ENCODE results near the gene ADH1A.

ADH1A gene

GRCh38 chr4:99290848-99291786 lies at the start of gene ADH1A:
Gene ADH1A, minus strand, starts transcription at chr4:99290985. Its CDS starts 71 bp downstream, at chr4:99290914.
- H3K4me3 ChIP-seq (ENCODE audit: control insufficient read depth, low read depth, low read length), result no peak within 1 kb of the TSS
- no peak for DNase-seq (ENCODE audit: low read depth)
- no peak for TF ChIP-seq CTCF (IDR thresholded peaks at IDR 0.05; ENCODE audit: control insufficient read depth, insufficient read depth, low read depth, low read length, missing control alignments)

GRCh38 chr4:99339172-99339571 lies 48.4 kb upstream of the ADH1A start:
- no peak for TF ChIP-seq CTCF (IDR thresholded peaks at IDR 0.05; ENCODE audit: control insufficient read depth, insufficient read depth, low read depth, low read length, missing control alignments)
- no peak for DNase-seq (ENCODE audit: low read depth)
- no peak overlapping the region for H3K4me3 ChIP-seq (ENCODE audit: control insufficient read depth, low read depth, low read length)

GRCh38 chr4:99336553-99336952 lies 45.8 kb upstream of the ADH1A start:
- no peak overlapping the region for H3K4me3 ChIP-seq (ENCODE audit: control insufficient read depth, low read depth, low read length)
- DNase-seq (ENCODE audit: low read depth), result no peak
- TF ChIP-seq CTCF (IDR thresholded peaks at IDR 0.05; ENCODE audit: control insufficient read depth, insufficient read depth, low read depth, low read length, missing control alignments), result no peak

DNA sequence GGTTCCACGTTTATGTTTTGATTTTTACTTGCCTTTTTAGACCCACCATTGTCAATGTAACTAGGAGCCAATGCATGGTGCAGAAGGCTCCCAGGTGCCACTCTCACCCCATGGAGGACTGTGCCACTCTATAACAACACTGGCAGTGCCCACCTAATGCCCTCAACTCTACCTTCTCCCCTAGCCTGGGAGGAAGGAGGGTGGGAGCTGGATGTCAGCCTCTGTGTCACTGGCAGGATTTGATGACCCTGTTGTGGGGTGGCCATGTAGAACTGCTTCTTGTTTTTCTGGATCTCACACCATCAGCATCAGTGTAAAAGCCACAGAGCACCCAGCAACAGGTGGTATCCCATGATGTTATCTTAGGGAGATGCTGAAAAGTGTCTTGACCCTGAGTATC lies 44.1 kb upstream of the ADH1A start:
- no peak for DNase-seq (ENCODE audit: low read depth)
- no peak for TF ChIP-seq CTCF (IDR thresholded peaks at IDR 0.05; ENCODE audit: control insufficient read depth, insufficient read depth, low read depth, low read length, missing control alignments)
- H3K4me3 ChIP-seq (ENCODE audit: control insufficient read depth, low read depth, low read length), result no peak overlapping the region

DNA sequence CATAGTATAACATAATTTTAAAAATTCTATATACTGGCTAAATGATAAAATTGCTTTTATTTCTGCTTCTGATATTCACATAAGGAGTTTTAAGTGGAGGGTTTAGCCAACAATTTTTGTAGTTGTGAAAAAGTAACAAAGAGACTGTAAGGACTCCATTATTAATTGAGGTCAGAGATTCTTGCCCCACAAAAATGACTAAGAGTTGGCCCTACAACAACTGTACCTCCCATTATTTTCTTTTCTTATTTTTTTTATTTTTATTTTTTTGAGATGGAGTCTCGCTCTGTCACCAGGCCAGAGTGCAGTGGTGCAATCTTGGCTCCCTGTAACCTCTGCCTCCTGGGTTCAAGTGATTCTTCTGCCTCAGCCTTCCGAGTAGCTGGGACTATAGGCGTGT lies 39.9 kb upstream of the ADH1A start:
- TF ChIP-seq CTCF (IDR thresholded peaks at IDR 0.05; ENCODE audit: control insufficient read depth, insufficient read depth, low read depth, low read length, missing control alignments), result no peak

DNA sequence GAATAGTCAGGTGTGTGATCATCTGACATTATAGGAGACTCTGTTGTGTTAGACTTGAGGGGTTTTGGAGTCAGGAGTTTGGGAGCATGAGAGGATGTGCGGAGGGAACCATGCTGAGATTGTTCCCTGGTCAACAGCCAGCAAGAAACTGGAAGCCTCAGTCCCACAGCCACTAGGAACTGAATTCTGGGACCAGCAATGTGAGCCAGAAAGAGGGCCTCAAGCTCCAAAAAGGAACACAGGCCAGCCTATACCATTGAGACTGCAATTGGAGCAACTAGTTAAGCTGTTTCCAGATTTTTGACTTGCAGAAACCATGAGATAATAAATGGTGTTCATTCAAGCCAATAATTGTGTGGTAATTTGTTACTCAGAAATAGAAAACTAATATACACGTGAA lies 39.1 kb upstream of the ADH1A start:
- no peak for TF ChIP-seq CTCF (IDR thresholded peaks at IDR 0.05; ENCODE audit: control insufficient read depth, insufficient read depth, low read depth, low read length, missing control alignments)
- DNase-seq (ENCODE audit: low read depth), result no peak
- H3K4me3 ChIP-seq (ENCODE audit: control insufficient read depth, low read depth, low read length), result no peak overlapping the region

More for the DNA sequence above, 39.9 kb upstream of the ADH1A start:
- H3K4me3 ChIP-seq (ENCODE audit: control insufficient read depth, low read depth, low read length), result no peak overlapping the region
- DNase-seq (ENCODE audit: low read depth), result no peak

All from AG09309 (cell line).